ENCODE measurements around the gene EDN1.

DNA sequence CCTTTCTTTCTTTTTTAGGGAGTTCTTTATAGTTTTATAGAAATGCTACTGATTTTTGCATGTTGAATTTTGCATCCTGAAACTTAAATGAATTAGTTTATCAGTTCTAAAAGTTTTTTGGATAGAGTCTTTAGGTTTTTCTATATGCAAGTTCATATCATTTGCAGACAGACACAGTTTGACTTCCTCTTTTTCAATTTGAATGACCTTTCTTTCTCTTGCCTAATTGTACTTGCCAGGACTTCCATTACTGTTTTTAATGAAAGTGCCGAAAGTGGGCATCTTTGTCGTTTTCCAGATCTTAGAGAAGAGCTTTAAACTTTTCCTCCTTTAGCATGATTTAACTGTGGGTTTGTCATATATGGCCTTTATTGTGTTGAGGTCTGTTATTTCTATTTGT, 21.1 kb upstream of the EDN1 start:
- TF ChIP-seq POLR2A (IDR thresholded peaks at IDR 0.05), result no peak
- TF ChIP-seq, protein P1, sequence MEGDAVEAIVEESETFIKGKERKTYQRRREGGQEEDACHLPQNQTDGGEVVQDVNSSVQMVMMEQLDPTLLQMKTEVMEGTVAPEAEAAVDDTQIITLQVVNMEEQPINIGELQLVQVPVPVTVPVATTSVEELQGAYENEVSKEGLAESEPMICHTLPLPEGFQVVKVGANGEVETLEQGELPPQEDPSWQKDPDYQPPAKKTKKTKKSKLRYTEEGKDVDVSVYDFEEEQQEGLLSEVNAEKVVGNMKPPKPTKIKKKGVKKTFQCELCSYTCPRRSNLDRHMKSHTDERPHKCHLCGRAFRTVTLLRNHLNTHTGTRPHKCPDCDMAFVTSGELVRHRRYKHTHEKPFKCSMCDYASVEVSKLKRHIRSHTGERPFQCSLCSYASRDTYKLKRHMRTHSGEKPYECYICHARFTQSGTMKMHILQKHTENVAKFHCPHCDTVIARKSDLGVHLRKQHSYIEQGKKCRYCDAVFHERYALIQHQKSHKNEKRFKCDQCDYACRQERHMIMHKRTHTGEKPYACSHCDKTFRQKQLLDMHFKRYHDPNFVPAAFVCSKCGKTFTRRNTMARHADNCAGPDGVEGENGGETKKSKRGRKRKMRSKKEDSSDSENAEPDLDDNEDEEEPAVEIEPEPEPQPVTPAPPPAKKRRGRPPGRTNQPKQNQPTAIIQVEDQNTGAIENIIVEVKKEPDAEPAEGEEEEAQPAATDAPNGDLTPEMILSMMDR (IDR thresholded peaks at IDR 0.05), result no peak

Measured in adrenal gland (tissue), 5 donors.